AG09319 (cell line): Measurements from ENCODE around the gene CMBL.
"Not testable (repeated sequence)": the region's sequence is repeated elsewhere in the genome, so short reads cannot be mapped to it uniquely, and the experiment has no call there.

ENCODE experiments used
- DNase-seq: peaks from one replicate; pipeline ENCODE4 v3.0.0-alpha.2; 2010; ENCODE audit warnings: low read depth; ENCODE audit errors: extremely low read depth
- CTCF ChIP-seq: IDR thresholded peaks from 2 replicates; pipeline ENCODE4 v1.5.1; 2011; ENCODE audit warnings: low read depth, mild to moderate bottlenecking, inconsistent platforms, low read length, moderate library complexity

CMBL gene

DNA sequence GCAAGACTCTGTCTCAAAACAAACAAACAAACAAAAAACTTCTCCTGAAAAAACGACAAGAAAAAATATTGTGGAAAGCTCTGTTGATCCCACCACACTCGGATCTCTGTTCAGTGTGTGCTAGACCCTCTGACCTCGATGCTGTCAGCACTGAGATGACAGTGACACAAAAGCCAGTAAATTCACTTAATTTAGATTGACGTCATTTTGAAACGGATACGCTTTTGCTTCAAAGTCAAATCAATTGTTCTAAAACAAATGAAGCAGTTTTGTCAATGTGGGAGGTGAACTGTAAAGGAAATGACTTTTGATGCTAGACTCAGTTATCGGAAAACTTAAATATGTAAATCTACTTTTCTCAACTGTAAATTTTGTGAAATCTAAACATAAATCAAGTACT, 31.0 kb downstream of the CMBL start:
- TF ChIP-seq CTCF: no peak
- DNase-seq: no peak

DNA sequence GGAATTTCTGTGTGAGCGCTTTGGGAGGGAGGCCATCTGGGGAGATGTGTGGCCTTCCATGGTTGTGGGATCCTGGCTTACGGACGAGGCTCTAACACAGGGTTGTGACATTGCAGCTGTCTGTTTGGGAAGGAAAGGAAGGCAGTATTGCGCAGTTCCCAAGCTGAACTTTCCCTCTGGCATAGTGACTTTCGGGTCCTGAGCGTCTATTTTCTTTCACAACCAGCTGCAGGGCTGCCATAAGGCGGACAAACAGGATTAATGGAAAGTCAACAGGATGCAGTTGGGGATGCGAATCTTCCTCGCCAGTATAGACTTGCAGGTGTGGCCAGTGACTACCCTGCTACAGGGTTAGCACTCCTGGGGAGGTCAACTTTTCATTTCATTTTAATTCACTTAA, 31.7 kb downstream of the CMBL start:
- DNase-seq: no peak
- no peak for TF ChIP-seq CTCF

DNA sequence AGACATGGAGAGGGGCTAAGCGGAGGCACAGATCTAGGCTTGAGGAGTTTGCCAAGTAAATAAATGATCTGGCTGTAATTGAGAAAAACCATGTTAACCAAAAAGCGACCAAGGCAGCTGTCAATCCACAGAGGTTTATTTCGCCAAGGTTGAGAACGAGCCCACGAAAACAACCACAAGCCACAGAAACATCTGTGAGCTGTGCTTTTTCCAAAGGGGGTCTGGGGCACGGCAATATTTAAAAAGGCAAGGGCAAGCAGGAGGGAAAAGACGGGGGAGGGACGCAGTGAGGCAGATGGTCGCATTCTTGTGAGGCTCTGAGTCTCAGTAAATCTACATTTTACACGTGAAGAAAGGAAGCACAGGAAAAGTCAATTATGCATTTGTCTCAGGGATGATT, 32.2 kb downstream of the CMBL start:
- no peak for TF ChIP-seq CTCF
- DNase-seq: no peak

DNA sequence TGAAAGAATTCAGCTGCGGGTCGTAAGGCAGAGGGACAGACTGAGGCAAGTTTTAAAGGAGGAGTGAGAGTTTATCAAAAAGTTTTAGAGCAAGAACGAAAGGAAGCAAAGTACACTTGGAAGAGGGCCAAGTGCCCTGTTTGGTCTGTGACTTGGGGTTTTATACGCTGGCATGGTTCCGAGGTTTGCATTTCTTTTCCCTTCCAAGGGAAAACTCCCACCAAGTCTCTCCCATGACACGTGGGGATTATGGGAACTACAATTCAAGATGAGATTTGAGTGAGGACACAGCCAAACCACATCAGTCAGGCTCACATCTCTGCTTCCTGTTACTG, 34.9 kb downstream of the CMBL start:
- not testable (repeated sequence) for DNase-seq

GRCh38 chr5:10272053-10272874, 35.4 kb downstream of the CMBL start:
- no peak for TF ChIP-seq CTCF
- no peak for DNase-seq

GRCh38 chr5:10268100-10268499, 39.6 kb downstream of the CMBL start:
- DNase-seq: no peak
- TF ChIP-seq CTCF: no peak

- no peak for TF ChIP-seq CTCF
- no peak for DNase-seq
Measured at GRCh38 chr5:10266839-10267238, 40.9 kb downstream of the CMBL start.

DNA sequence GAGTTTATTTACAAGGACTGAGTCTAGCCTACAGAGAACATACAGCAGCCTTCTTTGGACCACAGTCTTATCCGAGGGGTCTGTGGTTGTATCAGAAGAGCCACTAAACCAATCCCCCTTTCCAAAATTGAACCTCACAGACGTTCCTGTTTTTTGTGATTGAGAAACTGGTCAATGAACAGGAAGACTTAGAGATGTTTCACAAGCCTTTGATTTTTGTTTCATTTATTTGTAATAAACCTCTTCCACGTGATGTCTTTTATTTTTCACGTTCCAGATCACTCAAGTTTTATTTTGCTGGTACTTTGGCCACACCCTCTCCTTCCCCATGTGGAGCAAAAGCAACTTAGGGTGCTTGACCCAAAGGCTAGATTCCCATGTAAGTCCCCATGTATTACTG, 41.6 kb downstream of the CMBL start:
- DNase-seq: no peak
- TF ChIP-seq CTCF: no peak
